WERI-Rb-1 (cell line): ENCODE data around the gene PCBD2.
"Not testable (repeated sequence)": the region's sequence is repeated elsewhere in the genome, so short reads cannot be mapped to it uniquely, and the experiment has no call there.

ENCODE experiments used
- DNase-seq: peaks from one replicate; pipeline ENCODE4 v3.0.0-alpha.2; 2020
- H3K27ac ChIP-seq: fragments of 250-450 bp; sonication (Bioruptor Pico); 2 replicates; pipeline ENCODE4 v1.5.1; 2020; ENCODE audit warnings: mild to moderate bottlenecking, moderate library complexity
- H3K27me3 ChIP-seq: fragments of 250-450 bp; sonication (Bioruptor Pico); 2 replicates; pipeline ENCODE4 v1.5.1; 2021; ENCODE audit warnings: mild to moderate bottlenecking, low read depth, moderate library complexity; ENCODE audit not compliant: insufficient read depth, severe bottlenecking
- H3K36me3 ChIP-seq: fragments of 250-450 bp; sonication (Bioruptor Pico); 2 replicates; pipeline ENCODE4 v1.5.1; 2020; ENCODE audit warnings: mild to moderate bottlenecking, moderate library complexity
- H3K4me3 ChIP-seq: 2 replicates; pipeline ENCODE4 v1.5.1; 2011; ENCODE audit warnings: low read depth, mild to moderate bottlenecking, control low read depth, low read length
- H3K9me3 ChIP-seq: fragments of 250-450 bp; sonication (Bioruptor Pico); 2 replicates; pipeline ENCODE4 v1.5.1; 2021; ENCODE audit warnings: mild to moderate bottlenecking, moderate library complexity; ENCODE audit not compliant: severe bottlenecking
- CTCF ChIP-seq: IDR thresholded peaks from 2 replicates; pipeline ENCODE4 v1.5.1; 2011; ENCODE audit warnings: low read depth, mild to moderate bottlenecking, control low read depth, inconsistent platforms, low read length

Gene PCBD2

DNA sequence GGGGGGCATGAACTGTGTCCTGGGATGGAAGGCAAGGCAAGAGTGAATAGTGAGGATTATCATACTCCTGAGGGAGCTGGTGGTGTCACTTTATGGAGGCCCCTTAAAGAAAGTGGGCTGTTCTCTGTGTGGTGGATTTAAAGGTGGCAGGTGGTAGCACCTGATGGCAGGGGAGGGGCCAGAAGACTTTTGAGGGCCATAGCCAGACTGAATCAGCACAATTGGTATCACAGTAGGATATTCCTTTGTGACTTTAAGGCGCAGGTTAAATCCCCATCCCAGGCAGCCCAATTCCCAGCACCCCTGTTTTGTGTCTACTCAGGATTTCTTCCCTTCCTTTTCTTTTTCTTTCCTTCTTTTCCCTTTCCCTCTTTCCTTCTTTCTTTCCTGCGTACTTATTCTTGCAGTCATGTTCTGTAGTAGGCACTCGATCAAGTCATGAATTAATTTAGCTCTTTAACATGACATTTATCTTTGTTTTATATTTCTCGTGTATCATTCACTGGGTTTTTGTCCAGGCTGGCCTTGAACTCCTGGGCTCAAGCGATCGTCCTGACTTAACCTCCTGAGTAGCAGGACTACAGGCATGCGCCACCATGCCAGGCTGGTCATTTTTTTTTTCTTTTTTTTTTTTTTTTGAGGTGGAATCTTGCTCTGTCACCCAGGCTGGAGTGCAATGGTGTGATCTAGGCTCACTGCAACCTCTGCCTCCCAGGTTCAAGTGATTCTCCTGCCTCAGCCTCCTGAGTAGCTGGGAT is 11.0 kb upstream of the PCBD2 start:
- H3K27me3 ChIP-seq: no peaks in the 10 kb centered on the region
- DNase-seq: no peak
- H3K4me3 ChIP-seq: no peak overlapping the region
- TF ChIP-seq CTCF: no peak
- H3K36me3 ChIP-seq: peaks cover 26% of the 10 kb centered on the region
- H3K9me3 ChIP-seq: no peaks in the 10 kb centered on the region
- no peak overlapping the region for H3K27ac ChIP-seq

DNA sequence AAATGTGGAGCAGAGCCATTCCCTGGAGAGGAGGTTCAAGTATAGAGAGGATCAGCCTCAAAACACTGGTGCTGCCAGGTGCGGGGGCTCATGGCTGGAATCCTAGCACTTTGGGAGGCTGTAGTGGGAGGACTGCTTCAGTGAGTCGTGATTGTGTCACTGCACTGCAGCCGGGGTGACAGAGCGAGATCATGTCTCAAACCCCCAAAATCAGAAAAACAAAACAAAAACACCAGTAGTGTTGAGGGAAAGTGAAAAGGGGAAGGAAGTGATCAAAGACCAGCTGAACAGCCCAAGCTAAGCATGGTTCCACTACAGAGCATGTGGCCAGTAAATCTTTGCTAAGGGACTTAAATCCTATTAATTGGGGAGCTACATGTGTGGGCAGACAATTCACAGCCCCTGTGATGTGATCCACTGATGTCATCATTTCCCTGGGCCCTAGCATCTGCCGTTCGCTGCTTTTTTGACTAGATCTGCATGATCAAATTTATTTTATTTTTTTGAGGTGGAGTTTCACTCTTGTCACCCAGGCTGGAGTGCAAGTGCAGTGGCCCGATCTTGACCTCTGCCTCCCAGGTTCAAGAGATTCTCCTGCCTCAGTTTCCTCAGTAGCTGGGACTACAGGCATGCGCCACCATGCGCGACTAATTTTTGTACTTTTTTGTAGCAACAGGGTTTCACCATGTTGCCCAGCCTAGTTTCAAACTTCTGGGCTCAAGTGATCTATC is 2.7 kb upstream of the PCBD2 start:
- TF ChIP-seq CTCF: no peak
- H3K4me3 ChIP-seq: no peak overlapping the region
- peak; percentile 34 for DNase-seq

DNA sequence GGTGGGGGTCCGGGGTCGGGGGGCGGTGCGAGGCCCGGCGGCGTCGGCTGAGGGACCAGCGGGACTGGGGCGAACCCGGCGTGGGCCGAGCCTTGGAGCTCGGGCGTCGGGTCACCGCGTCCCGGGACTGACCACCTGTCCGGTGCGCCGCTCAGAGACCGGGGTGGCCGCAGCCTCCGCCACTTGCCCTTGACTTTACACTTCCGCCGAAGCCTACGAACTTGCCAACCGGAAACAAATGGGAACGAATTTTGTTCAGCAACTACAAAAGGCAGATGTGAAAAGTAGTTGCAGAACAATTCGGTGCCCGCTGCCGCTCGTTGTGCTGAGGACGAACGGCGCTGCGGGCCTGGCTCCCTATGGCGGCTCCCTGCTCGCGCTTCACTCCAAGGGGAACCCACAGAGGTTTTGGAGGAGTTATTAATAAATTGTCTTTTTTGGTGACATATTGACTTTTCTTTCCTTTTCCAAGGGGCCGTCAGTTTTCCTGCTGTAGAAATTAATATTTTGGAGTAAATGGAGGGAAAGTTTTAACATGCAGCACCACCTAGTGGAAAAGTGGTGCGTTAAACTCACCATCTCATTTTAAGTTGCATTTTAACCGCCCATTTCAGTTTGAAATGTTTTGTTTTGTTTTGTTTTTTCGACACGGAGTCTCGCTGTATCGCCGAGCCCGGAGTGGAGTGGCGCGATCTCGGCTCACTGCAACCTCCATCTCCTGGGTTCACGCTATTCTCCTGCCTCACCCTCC is 490 bp downstream of the PCBD2 start:
- Histone ChIP-seq H3K27me3 (no peaks in the 10 kb centered on the region), H3K36me3 (peaks cover 6% of the 10 kb centered on the region), H3K9me3 (no peaks in the 10 kb centered on the region), H3K27ac (peak overlapping the region; percentile 95), H3K4me3 (peak overlapping the region; percentile 94)
- no peak for DNase-seq
- peak; percentile 51 for TF ChIP-seq CTCF

More for the DNA sequence above, 2.7 kb upstream of the PCBD2 start:
- peak overlapping the region; percentile 9 for H3K27ac ChIP-seq
- H3K36me3 ChIP-seq: peaks cover 5% of the 10 kb centered on the region
- H3K9me3 ChIP-seq: no peaks in the 10 kb centered on the region
- no peaks in the 10 kb centered on the region for H3K27me3 ChIP-seq

- Histone ChIP-seq H3K9me3 (no peaks in the 10 kb centered on the region), H3K27ac (no peak overlapping the region), H3K4me3 (no peak overlapping the region), H3K27me3 (no peaks in the 10 kb centered on the region), H3K36me3 (peaks cover 10% of the 10 kb centered on the region)
- no peak for DNase-seq
- no peak for TF ChIP-seq CTCF
Observed at GRCh38 chr5:134906811-134907210, 1.9 kb downstream of the PCBD2 start.

DNA sequence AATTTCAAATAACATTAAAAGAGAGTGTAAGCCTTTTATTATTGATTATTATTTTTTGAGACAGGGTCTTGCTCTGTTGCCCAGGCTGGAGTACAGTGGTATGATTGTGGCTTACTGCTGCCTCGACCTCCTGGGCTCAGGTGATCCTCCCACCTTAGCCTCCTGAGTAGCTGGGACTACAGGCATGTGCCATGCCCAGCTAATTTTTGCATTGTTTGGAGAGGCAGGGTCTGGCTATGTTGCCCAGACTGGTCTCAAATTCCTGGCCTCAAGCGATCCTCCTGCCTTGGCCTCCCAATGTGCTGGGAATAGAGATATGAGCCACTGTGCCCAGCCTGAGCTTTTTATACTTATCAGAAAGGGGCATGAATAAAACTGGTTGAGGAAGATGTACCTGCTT is 5.8 kb downstream of the PCBD2 start:
- not testable (repeated sequence) for H3K27me3 ChIP-seq, H3K4me3 ChIP-seq, H3K9me3 ChIP-seq, DNase-seq, H3K27ac ChIP-seq
- H3K36me3 ChIP-seq: peaks cover 23% of the 10 kb centered on the region
